GM18519 (cell line): ENCODE data around the gene CYP3A4.
"Not testable (repeated sequence)": the region's sequence is repeated elsewhere in the genome, so short reads cannot be mapped to it uniquely, and the experiment has no call there.

Source experiments
- ATAC-seq: cut with Tn5 transposase; IDR thresholded peaks from one replicate; pipeline ENCODE4 v1.9.1; 2021; ENCODE audit warnings: mild to moderate bottlenecking, moderate library complexity; ENCODE audit not compliant: unreplicated experiment, low FRiP score

The CYP3A4 gene

GRCh38 chr7:99762680-99763327, 21.2 kb downstream of the CYP3A4 start:
- no peak for ATAC-seq

- ATAC-seq, result no peak
Measured at GRCh38 chr7:99755085-99755484, 28.9 kb downstream of the CYP3A4 start.

GRCh38 chr7:99752356-99752755, 31.6 kb downstream of the CYP3A4 start:
- ATAC-seq, result no peak

GRCh38 chr7:99751322-99752052, 32.5 kb downstream of the CYP3A4 start:
- ATAC-seq, result not testable (repeated sequence)

- no peak for ATAC-seq
Measured at GRCh38 chr7:99748846-99749579, 35.0 kb downstream of the CYP3A4 start.

GRCh38 chr7:99746915-99747314, 37.1 kb downstream of the CYP3A4 start:
- ATAC-seq, result not testable (repeated sequence)

- ATAC-seq, result not testable (repeated sequence)
Measured at GRCh38 chr7:99745395-99745794, 38.6 kb downstream of the CYP3A4 start.

GRCh38 chr7:99742737-99743394, 41.1 kb downstream of the CYP3A4 start:
- ATAC-seq, result no peak

GRCh38 chr7:99741441-99741795, 42.6 kb downstream of the CYP3A4 start:
- ATAC-seq, result no peak

- no peak for ATAC-seq
Measured at GRCh38 chr7:99740573-99741440, 43.2 kb downstream of the CYP3A4 start.

GRCh38 chr7:99739699-99740572, 44.0 kb downstream of the CYP3A4 start:
- no peak for ATAC-seq

- no peak for ATAC-seq
Measured at GRCh38 chr7:99737726-99738125, 46.3 kb downstream of the CYP3A4 start.

- not testable (repeated sequence) for ATAC-seq
Measured at GRCh38 chr7:99736667-99737066, 47.3 kb downstream of the CYP3A4 start.

GRCh38 chr7:99734987-99735386, 49.0 kb downstream of the CYP3A4 start, which contains the start of gene CYP3A7:
CYP3A7 (minus strand) TSS chr7:99735196; CDS start chr7:99735093, 103 bp downstream.
- no peak for ATAC-seq

GRCh38 chr7:99733448-99733847, 50.5 kb downstream of the CYP3A4 start:
- no peak for ATAC-seq

GRCh38 chr7:99733003-99733402, 51.0 kb downstream of the CYP3A4 start:
- no peak for ATAC-seq

GRCh38 chr7:99731638-99732374, 52.2 kb downstream of the CYP3A4 start:
- no peak for ATAC-seq

- ATAC-seq, result no peak
Measured at GRCh38 chr7:99730992-99731391, 53.0 kb downstream of the CYP3A4 start.
